A673 (cell line): ENCODE results near the gene NCAPG2. TPM values are rescaled to one million over a fixed set of nuclear protein-coding genes. Genes with fewer than 3 reads are reported as not detected.

Experiments used
- BruUV-seq: library from RNA; stranded (reverse); fragments of 400-500 nt; replicated peaks from 2 replicates; lab custom pipeline; 2021; lab: Mats Ljungman, UMichigan
- CTCF ChIA-PET: fragments of 300-600 bp; sonication (Branson Sonifier 250); formaldehyde crosslinking; loops from one replicate; lab custom pipeline; 2022; ENCODE audit warnings: antibody characterized with exemption; lab: Charles Lee
- POLR2A ChIA-PET: fragments of 300-600 bp; sonication (Branson Sonifier 250); formaldehyde crosslinking; loops from one replicate; lab custom pipeline; 2022; ENCODE audit warnings: antibody characterized with exemption; ENCODE audit not compliant: low non-redundant PET; lab: Charles Lee
- DNase-seq: peaks from one replicate; pipeline ENCODE4 v3.0.0-alpha.2; 2015; ENCODE audit warnings: low spot score
- H3K27ac ChIP-seq: fragments of 200-600 bp; sonication (generic); 2 replicates; pipeline ENCODE4 v1.5.1; 2016; ENCODE audit warnings: mixed run types, low read depth, mild to moderate bottlenecking, mixed read lengths, antibody characterized with exemption, low read length; ENCODE audit not compliant: poor library complexity, severe bottlenecking
- H3K27me3 ChIP-seq: fragments of 200-600 bp; sonication (generic); replicated peaks from 2 replicates; pipeline ENCODE4 v1.6.1; 2017; ENCODE audit warnings: mixed run types, low read depth, mild to moderate bottlenecking, mixed read lengths, antibody characterized with exemption, low read length; ENCODE audit not compliant: insufficient read depth, poor library complexity
- H3K36me3 ChIP-seq: fragments of 200-600 bp; sonication (generic); 2 replicates; pipeline ENCODE4 v1.6.1; 2016; ENCODE audit warnings: mixed run types, mild to moderate bottlenecking, mixed read lengths, antibody characterized with exemption, low read length; ENCODE audit not compliant: insufficient read depth, poor library complexity, severe bottlenecking
- H3K4me1 ChIP-seq: fragments of 200-600 bp; sonication (generic); 2 replicates; pipeline ENCODE4 v1.6.1; 2017; ENCODE audit warnings: mixed run types, mild to moderate bottlenecking, mixed read lengths, antibody characterized with exemption, low read length; ENCODE audit not compliant: insufficient read depth, poor library complexity, severe bottlenecking
- H3K4me3 ChIP-seq: fragments of 200-600 bp; sonication (generic); 2 replicates; pipeline ENCODE4 v1.5.1; 2016; ENCODE audit warnings: low read depth, mixed run types, mild to moderate bottlenecking, mixed read lengths, low read length; ENCODE audit not compliant: poor library complexity, severe bottlenecking
- H3K9me3 ChIP-seq: fragments of 200-600 bp; sonication (generic); 2 replicates; pipeline ENCODE4 v1.6.1; 2016; ENCODE audit warnings: mixed run types, low read depth, mild to moderate bottlenecking, mixed read lengths, antibody characterized with exemption, low read length; ENCODE audit not compliant: poor library complexity, severe bottlenecking
- EZH2 ChIP-seq: fragments of 200-600 bp; sonication (generic); IDR thresholded peaks from 2 replicates; pipeline ENCODE4 v1.6.1; 2017; ENCODE audit warnings: borderline replicate concordance, low read depth, mild to moderate bottlenecking, mixed read lengths, antibody characterized with exemption, low read length; ENCODE audit not compliant: poor library complexity, severe bottlenecking
- intact Hi-C: fragments of 100-400 bp; cut with micrococcal nuclease; formaldehyde crosslinking; loops from one replicate; pipeline ENCODE4 v1.10.0; 2022; ENCODE audit not compliant: unreplicated experiment
- total RNA-seq: library from RNA; stranded (reverse); gene quantifications from 2 replicates; pipeline ENCODE4 v1.2.3, GENCODE V29; 2021
- TF ChIP-seq, protein P1 (sequence below): fragments of 300-800, 200-600 bp; sonication (generic); conservative IDR thresholded peaks from 2 replicates; pipeline ENCODE4 v1.5.1; 2017; ENCODE audit warnings: low read depth, mild to moderate bottlenecking, antibody characterized with exemption, low read length, moderate library complexity, mixed read lengths

The NCAPG2 gene
- total RNA-seq, 1 experiment from 2014 or later, result 127 TPM

DNA sequence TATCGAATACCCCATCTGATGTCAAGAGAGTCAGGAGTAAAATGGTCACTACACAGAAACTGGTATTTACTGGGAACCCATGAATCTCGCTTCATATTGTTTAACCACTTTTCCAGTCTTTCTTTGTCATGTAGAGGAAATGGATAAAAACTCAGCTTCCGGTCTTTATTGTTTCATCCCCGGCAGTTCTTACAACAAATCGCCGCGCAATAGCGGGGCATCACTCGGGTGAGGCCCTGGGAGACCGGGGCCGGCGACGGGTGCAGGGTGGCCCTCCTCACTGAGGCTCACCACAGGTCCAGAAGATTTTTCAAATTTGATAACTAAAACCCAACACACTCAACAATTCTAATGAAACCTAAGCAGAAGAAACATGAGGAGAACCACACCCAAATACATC, 81.4 kb downstream of the NCAPG2 start:
- no TSS peak for BruUV-seq
- no peaks in the 10 kb centered on the region for H3K27me3 ChIP-seq
- no peak overlapping the region for H3K27ac ChIP-seq
- peaks cover 7% of the 10 kb centered on the region for H3K36me3 ChIP-seq
- H3K4me1 ChIP-seq, result no peaks in the 10 kb centered on the region
- POLR2A ChIA-PET, result no interaction called here
- DNase-seq, result no peak
- intact Hi-C loops, result no loop called here
- CTCF ChIA-PET, result no interaction called here
- H3K4me3 ChIP-seq, result no peak overlapping the region
- TF ChIP-seq EZH2, result no peak
- TF ChIP-seq, protein P1, sequence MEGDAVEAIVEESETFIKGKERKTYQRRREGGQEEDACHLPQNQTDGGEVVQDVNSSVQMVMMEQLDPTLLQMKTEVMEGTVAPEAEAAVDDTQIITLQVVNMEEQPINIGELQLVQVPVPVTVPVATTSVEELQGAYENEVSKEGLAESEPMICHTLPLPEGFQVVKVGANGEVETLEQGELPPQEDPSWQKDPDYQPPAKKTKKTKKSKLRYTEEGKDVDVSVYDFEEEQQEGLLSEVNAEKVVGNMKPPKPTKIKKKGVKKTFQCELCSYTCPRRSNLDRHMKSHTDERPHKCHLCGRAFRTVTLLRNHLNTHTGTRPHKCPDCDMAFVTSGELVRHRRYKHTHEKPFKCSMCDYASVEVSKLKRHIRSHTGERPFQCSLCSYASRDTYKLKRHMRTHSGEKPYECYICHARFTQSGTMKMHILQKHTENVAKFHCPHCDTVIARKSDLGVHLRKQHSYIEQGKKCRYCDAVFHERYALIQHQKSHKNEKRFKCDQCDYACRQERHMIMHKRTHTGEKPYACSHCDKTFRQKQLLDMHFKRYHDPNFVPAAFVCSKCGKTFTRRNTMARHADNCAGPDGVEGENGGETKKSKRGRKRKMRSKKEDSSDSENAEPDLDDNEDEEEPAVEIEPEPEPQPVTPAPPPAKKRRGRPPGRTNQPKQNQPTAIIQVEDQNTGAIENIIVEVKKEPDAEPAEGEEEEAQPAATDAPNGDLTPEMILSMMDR, result no peak
- no peaks in the 10 kb centered on the region for H3K9me3 ChIP-seq

DNA sequence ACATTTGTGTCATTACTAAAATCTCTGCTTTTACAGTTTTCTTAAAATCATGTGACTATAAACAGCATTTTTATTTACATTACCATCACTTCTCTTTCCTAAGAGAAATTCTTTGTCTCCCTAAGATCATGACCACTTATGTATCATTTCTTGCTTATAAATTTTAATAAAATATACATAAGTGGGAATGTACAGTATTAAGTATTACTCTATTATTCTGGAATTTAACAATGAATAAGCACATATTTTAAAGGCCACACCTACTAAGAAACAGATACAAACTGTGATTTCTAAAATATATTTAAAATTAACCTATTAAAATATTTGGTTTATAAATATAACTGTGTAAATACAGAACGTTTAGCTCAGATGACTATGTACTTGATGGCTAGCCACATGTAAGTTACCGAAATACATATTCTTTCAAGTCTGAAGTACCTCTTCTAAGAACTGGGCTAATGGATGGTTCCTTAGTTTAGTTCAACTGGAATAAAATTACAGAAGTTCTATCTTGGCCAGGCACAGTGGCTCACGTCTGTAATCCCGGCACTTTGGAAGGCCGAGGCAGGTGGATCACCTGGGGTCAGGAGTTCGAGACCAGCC, 83.7 kb downstream of the NCAPG2 start:
- intact Hi-C loops, result no loop called here
- no peaks in the 10 kb centered on the region for H3K4me1 ChIP-seq
- H3K9me3 ChIP-seq, result no peaks in the 10 kb centered on the region
- peaks cover 2% of the 10 kb centered on the region for H3K36me3 ChIP-seq
- POLR2A ChIA-PET, result no interaction called here
- no TSS peak for BruUV-seq
- H3K27me3 ChIP-seq, result no peaks in the 10 kb centered on the region
- H3K27ac ChIP-seq, result no peak overlapping the region
- TF ChIP-seq, protein P1, result no peak
- no peak for TF ChIP-seq EZH2
- no peak for DNase-seq
- CTCF ChIA-PET, result no interaction called here
- no peak overlapping the region for H3K4me3 ChIP-seq

DNA sequence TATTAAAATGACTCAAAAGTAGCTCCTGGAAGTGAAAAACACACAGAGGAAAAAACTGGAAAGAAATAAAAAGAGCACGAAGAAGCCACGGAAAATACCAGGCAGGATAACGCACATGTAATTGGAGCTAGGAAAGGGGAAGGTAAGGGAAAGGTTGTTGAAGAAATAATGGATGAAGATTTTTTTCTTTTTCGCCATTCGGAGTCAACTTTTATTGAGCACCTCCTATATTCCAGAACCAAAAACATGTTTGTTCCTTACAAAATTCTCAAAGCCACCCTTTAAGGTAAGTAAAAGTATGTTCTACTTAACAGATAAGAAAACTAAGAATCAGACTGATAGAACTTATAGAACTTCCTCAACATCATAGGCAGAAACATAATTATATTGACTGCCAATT, 84.2 kb downstream of the NCAPG2 start:
- H3K36me3 ChIP-seq, result peaks cover 2% of the 10 kb centered on the region
- H3K4me1 ChIP-seq, result no peaks in the 10 kb centered on the region
- BruUV-seq, result no TSS peak
- intact Hi-C loops, result no loop called here
- no peaks in the 10 kb centered on the region for H3K9me3 ChIP-seq
- ChIA-PET CTCF (no interaction called here), POLR2A (no interaction called here)
- DNase-seq, result no peak
- no peak overlapping the region for H3K4me3 ChIP-seq
- no peaks in the 10 kb centered on the region for H3K27me3 ChIP-seq
- no peak overlapping the region for H3K27ac ChIP-seq
- TF ChIP-seq, protein P1, result no peak
- no peak for TF ChIP-seq EZH2
